ENCODE results near the gene ITCH. TPM values are rescaled to one million over a fixed set of nuclear protein-coding genes. Genes with fewer than 3 reads are reported as not detected.
"Not testable (repeated sequence)": the region's sequence is repeated elsewhere in the genome, so short reads cannot be mapped to it uniquely, and the experiment has no call there.

Gene ITCH
- total and polyA plus RNA-seq, 2 donors = 19.8 to 113 TPM

- H3K36me3 ChIP-seq (ENCODE audit: insufficient read depth) = peaks cover 5% of the 10 kb centered on the region
- no peaks in the 10 kb centered on the region for H3K4me1 ChIP-seq (ENCODE audit: insufficient read depth)
- H3K27ac ChIP-seq (ENCODE audit: low read depth) = no peak overlapping the region
- no peak overlapping the region for H3K4me3 ChIP-seq (ENCODE audit: low read depth, low read length)
- 68% methylated on average over 4 of the region's 4 CpGs for WGBS
- no peak for DNase-seq (ENCODE audit: extremely low spot score)
These were observed 122.1 kb downstream of the ITCH start for GRCh38 chr20:34485068-34485634.

- 96% methylated on average over 4 of the region's 4 CpGs for WGBS
- Histone ChIP-seq H3K36me3 (ENCODE audit: insufficient read depth) (peaks cover 4% of the 10 kb centered on the region), H3K27ac (ENCODE audit: low read depth) (no peak overlapping the region), H3K4me1 (ENCODE audit: insufficient read depth) (no peaks in the 10 kb centered on the region), H3K4me3 (ENCODE audit: low read depth, low read length) (no peak overlapping the region)
- DNase-seq (ENCODE audit: extremely low spot score) = no peak
These were observed 128.3 kb downstream of the ITCH start for GRCh38 chr20:34491226-34491931.

- H3K36me3 ChIP-seq (ENCODE audit: insufficient read depth) = peaks cover 6% of the 10 kb centered on the region
- WGBS = 99% methylated on average over 4 of the region's 4 CpGs
These were observed 128.9 kb downstream of the ITCH start for GRCh38 chr20:34491932-34492509.

GRCh38 chr20:34493646-34494045 is 130.6 kb downstream of the ITCH start:
- Histone ChIP-seq H3K4me1 (ENCODE audit: insufficient read depth) (no peaks in the 10 kb centered on the region), H3K36me3 (ENCODE audit: insufficient read depth) (peaks cover 6% of the 10 kb centered on the region), H3K4me3 (ENCODE audit: low read depth, low read length) (no peak overlapping the region), H3K27ac (ENCODE audit: low read depth) (no peak overlapping the region)
- WGBS = 93% methylated on average over 4 of the region's 4 CpGs
- no peak for DNase-seq (ENCODE audit: extremely low spot score)

More at GRCh38 chr20:34491932-34492509, 128.9 kb downstream of the ITCH start:
- Histone ChIP-seq H3K4me3 (ENCODE audit: low read depth, low read length) (no peak overlapping the region), H3K27ac (ENCODE audit: low read depth) (no peak overlapping the region), H3K4me1 (ENCODE audit: insufficient read depth) (no peaks in the 10 kb centered on the region)
- no peak for DNase-seq (ENCODE audit: extremely low spot score)

- H3K36me3 ChIP-seq (ENCODE audit: insufficient read depth) = peaks cover 3% of the 10 kb centered on the region
These were observed 132.2 kb downstream of the ITCH start for GRCh38 chr20:34495307-34495706.

GRCh38 chr20:34495916-34496315 is 132.8 kb downstream of the ITCH start:
- 93% methylated on average over 1 of the region's 1 CpG for WGBS
- H3K4me1 ChIP-seq (ENCODE audit: insufficient read depth) = no peaks in the 10 kb centered on the region
- no peak overlapping the region for H3K4me3 ChIP-seq (ENCODE audit: low read depth, low read length)
- H3K36me3 ChIP-seq (ENCODE audit: insufficient read depth) = peaks cover 3% of the 10 kb centered on the region
- no peak overlapping the region for H3K27ac ChIP-seq (ENCODE audit: low read depth)
- no peak for DNase-seq (ENCODE audit: extremely low spot score)

More at GRCh38 chr20:34495307-34495706, 132.2 kb downstream of the ITCH start:
- H3K4me3 ChIP-seq (ENCODE audit: low read depth, low read length) = no peak overlapping the region
- 92% methylated on average over 7 of the region's 7 CpGs for WGBS
- H3K27ac ChIP-seq (ENCODE audit: low read depth) = no peak overlapping the region
- no peaks in the 10 kb centered on the region for H3K4me1 ChIP-seq (ENCODE audit: insufficient read depth)
- DNase-seq (ENCODE audit: extremely low spot score) = no peak

GRCh38 chr20:34497596-34497995 is 134.5 kb downstream of the ITCH start:
- 98% methylated on average over 6 of the region's 6 CpGs for WGBS
- H3K4me3 ChIP-seq (ENCODE audit: low read depth, low read length); H3K4me1 ChIP-seq (ENCODE audit: insufficient read depth); H3K36me3 ChIP-seq (ENCODE audit: insufficient read depth); H3K27ac ChIP-seq (ENCODE audit: low read depth); DNase-seq (ENCODE audit: extremely low spot score): not testable (repeated sequence)

- DNase-seq (ENCODE audit: extremely low spot score) = no peak
- no peak overlapping the region for H3K4me3 ChIP-seq (ENCODE audit: low read depth, low read length)
- peaks cover 2% of the 10 kb centered on the region for H3K36me3 ChIP-seq (ENCODE audit: insufficient read depth)
- WGBS = 99% methylated on average over 1 of the region's 1 CpG
- no peak overlapping the region for H3K27ac ChIP-seq (ENCODE audit: low read depth)
- no peaks in the 10 kb centered on the region for H3K4me1 ChIP-seq (ENCODE audit: insufficient read depth)
These were observed 137.8 kb downstream of the ITCH start for GRCh38 chr20:34500823-34501222.

- WGBS = 91% methylated on average over 3 of the region's 3 CpGs
- peaks cover 2% of the 10 kb centered on the region for H3K36me3 ChIP-seq (ENCODE audit: insufficient read depth)
- H3K4me1 ChIP-seq (ENCODE audit: insufficient read depth) = no peaks in the 10 kb centered on the region
- DNase-seq (ENCODE audit: extremely low spot score) = no peak
- H3K4me3 ChIP-seq (ENCODE audit: low read depth, low read length) = no peak overlapping the region
- H3K27ac ChIP-seq (ENCODE audit: low read depth) = no peak overlapping the region
These were observed 143.4 kb downstream of the ITCH start for GRCh38 chr20:34506480-34506879.

- H3K27ac ChIP-seq (ENCODE audit: low read depth) = no peak overlapping the region
- no peak overlapping the region for H3K4me3 ChIP-seq (ENCODE audit: low read depth, low read length)
- no peak for DNase-seq (ENCODE audit: extremely low spot score)
- 90% methylated on average over 4 of the region's 4 CpGs for WGBS
- no peaks in the 10 kb centered on the region for H3K4me1 ChIP-seq (ENCODE audit: insufficient read depth)
- H3K36me3 ChIP-seq (ENCODE audit: insufficient read depth) = peaks cover 2% of the 10 kb centered on the region
These were observed 144.8 kb downstream of the ITCH start for GRCh38 chr20:34507702-34508413.

GRCh38 chr20:34510575-34510974 is 147.5 kb downstream of the ITCH start:
- H3K36me3 ChIP-seq (ENCODE audit: insufficient read depth) = peaks cover 2% of the 10 kb centered on the region
- H3K27ac ChIP-seq (ENCODE audit: low read depth) = no peak overlapping the region
- no peak for DNase-seq (ENCODE audit: extremely low spot score)
- H3K4me1 ChIP-seq (ENCODE audit: insufficient read depth) = no peaks in the 10 kb centered on the region
- 92% methylated on average over 1 of the region's 1 CpG for WGBS
- no peak overlapping the region for H3K4me3 ChIP-seq (ENCODE audit: low read depth, low read length)

GRCh38 chr20:34511891-34512265 is 148.8 kb downstream of the ITCH start:
- H3K4me3 ChIP-seq (ENCODE audit: low read depth, low read length) = no peak overlapping the region
- 90% methylated on average over 3 of the region's 3 CpGs for WGBS
- no peak for DNase-seq (ENCODE audit: extremely low spot score)
- no peak overlapping the region for H3K27ac ChIP-seq (ENCODE audit: low read depth)
- no peaks in the 10 kb centered on the region for H3K4me1 ChIP-seq (ENCODE audit: insufficient read depth)
- H3K36me3 ChIP-seq (ENCODE audit: insufficient read depth) = peaks cover 2% of the 10 kb centered on the region

- Histone ChIP-seq H3K36me3 (ENCODE audit: insufficient read depth) (peaks cover 2% of the 10 kb centered on the region), H3K4me1 (ENCODE audit: insufficient read depth) (no peaks in the 10 kb centered on the region), H3K27ac (ENCODE audit: low read depth) (no peak overlapping the region), H3K4me3 (ENCODE audit: low read depth, low read length) (no peak overlapping the region)
- WGBS = 87% methylated on average over 4 of the region's 4 CpGs
- no peak for DNase-seq (ENCODE audit: extremely low spot score)
These were observed 149.3 kb downstream of the ITCH start for GRCh38 chr20:34512266-34512954.
